ENCODE results near the gene GDPD4. TPM values are rescaled to one million over a fixed set of nuclear protein-coding genes. Genes with fewer than 3 reads are reported as not detected.

The GDPD4 gene
- total and polyA plus RNA-seq, 10 donors: 0.07 to 1.6 (median 0.22) TPM; not detected in 6

GRCh38 chr11:77278595-77279506 is 22.6 kb downstream of the GDPD4 start:
- Histone ChIP-seq H3K36me3 (no peaks in the 10 kb centered on the region), H3K9me3 (peaks cover 0 to 8% (median 0%) of the 10 kb centered on the region in 8 donors), H3K27me3 (replicated peaks in 1 of 7) (no peaks in the 10 kb centered on the region), H3K4me3 (no peak overlapping the region), H3K4me1 (no peaks in the 10 kb centered on the region), H3K27ac (peak overlapping the region in 2 of 8 donors; percentile 9 to 44)
- TF ChIP-seq POLR2AphosphoS5 (IDR thresholded peaks at IDR 0.05) (no peak), CTCF (IDR thresholded peaks at IDR 0.05 in 8 of 11, conservative IDR thresholded peaks at IDR 0.05 in 3 of 11) (no peak), POLR2A (IDR thresholded peaks at IDR 0.05) (no peak)
- intact Hi-C loops (cut with DNase I; ENCODE audit: low total_unique reads): no loop called here
- no peak for DNase-seq
- 30 to 60% (median 51%) methylated on average over 2 of the region's 2 CpGs for WGBS, 5 donors

- intact Hi-C loops (cut with DNase I; ENCODE audit: low total_unique reads): no loop called here
- Histone ChIP-seq H3K27ac (no peak overlapping the region), H3K4me1 (no peaks in the 10 kb centered on the region), H3K4me3 (no peak overlapping the region), H3K9me3 (peaks cover 0 to 8% (median 0%) of the 10 kb centered on the region in 8 donors), H3K36me3 (no peaks in the 10 kb centered on the region), H3K27me3 (replicated peaks in 1 of 7) (no peaks in the 10 kb centered on the region)
- no peak for TF ChIP-seq POLR2A (IDR thresholded peaks at IDR 0.05)
- TF ChIP-seq CTCF (IDR thresholded peaks at IDR 0.05 in 8 of 11, conservative IDR thresholded peaks at IDR 0.05 in 3 of 11): no peak
- no peak for TF ChIP-seq POLR2AphosphoS5 (IDR thresholded peaks at IDR 0.05)
- 74 to 94% (median 77%) methylated on average over 2 of the region's 2 CpGs for WGBS, 5 donors
- DNase-seq: no peak
These were observed 25.2 kb downstream of the GDPD4 start for GRCh38 chr11:77276271-77276670.

GRCh38 chr11:77270921-77271320 is 30.6 kb downstream of the GDPD4 start:
- no peaks in the 10 kb centered on the region for H3K27me3 ChIP-seq (replicated peaks in 1 of 7)
- TF ChIP-seq POLR2AphosphoS5 (IDR thresholded peaks at IDR 0.05) (no peak), POLR2A (IDR thresholded peaks at IDR 0.05) (no peak), CTCF (IDR thresholded peaks at IDR 0.05 in 8 of 11, conservative IDR thresholded peaks at IDR 0.05 in 3 of 11) (no peak)
- no peaks in the 10 kb centered on the region for H3K36me3 ChIP-seq
- no peaks in the 10 kb centered on the region for H3K4me1 ChIP-seq
- H3K27ac ChIP-seq: no peak overlapping the region
- H3K4me3 ChIP-seq: no peak overlapping the region
- no peaks in the 10 kb centered on the region for H3K9me3 ChIP-seq
- intact Hi-C loops (cut with DNase I; ENCODE audit: low total_unique reads): no loop called here
- WGBS, 5 donors: 76 to 85% (median 79%) methylated on average over 3 of the region's 3 CpGs
- no peak for DNase-seq

- Histone ChIP-seq H3K4me1 (no peaks in the 10 kb centered on the region), H3K36me3 (no peaks in the 10 kb centered on the region), H3K9me3 (peaks cover 0 to 1% (median 0%) of the 10 kb centered on the region in 8 donors), H3K4me3 (no peak overlapping the region), H3K27me3 (replicated peaks in 1 of 7) (no peaks in the 10 kb centered on the region), H3K27ac (no peak overlapping the region)
- no peak for TF ChIP-seq CTCF (IDR thresholded peaks at IDR 0.05 in 8 of 11, conservative IDR thresholded peaks at IDR 0.05 in 3 of 11)
- TF ChIP-seq POLR2A (IDR thresholded peaks at IDR 0.05): no peak
- TF ChIP-seq POLR2AphosphoS5 (IDR thresholded peaks at IDR 0.05): no peak
- 86 to 100% (median 95%) methylated on average over 1 of the region's 1 CpG for WGBS, 5 donors
- intact Hi-C loops (cut with DNase I; ENCODE audit: low total_unique reads): no loop called here
- no peak for DNase-seq
These were observed 31.9 kb downstream of the GDPD4 start for GRCh38 chr11:77269484-77270123.

Measured in spleen (tissue), 11 donors.